GM13977 (cell line): ENCODE data around the gene SHISA9.

Experiments
- DNase-seq: peaks from one replicate; pipeline ENCODE4 v3.0.0; 2012; ENCODE audit warnings: low spot score
- CTCF ChIP-seq: IDR thresholded peaks from 2 replicates; pipeline ENCODE4 v1.5.1; 2012; ENCODE audit warnings: mild to moderate bottlenecking, control low read depth; ENCODE audit not compliant: insufficient read depth; ENCODE audit errors: extremely low read depth, missing control alignments
- in situ Hi-C: fragments of 300-500 bp; cut with MboI; formaldehyde crosslinking; loops from one replicate; pipeline ENCODE4 v1.12.0; 2022; ENCODE audit warnings: low sequenced_read_pairs, low pct_unique_long_range_greater_than_20kb, mixed read lengths, inconsistent platforms; ENCODE audit not compliant: unreplicated experiment

The SHISA9 gene

DNA sequence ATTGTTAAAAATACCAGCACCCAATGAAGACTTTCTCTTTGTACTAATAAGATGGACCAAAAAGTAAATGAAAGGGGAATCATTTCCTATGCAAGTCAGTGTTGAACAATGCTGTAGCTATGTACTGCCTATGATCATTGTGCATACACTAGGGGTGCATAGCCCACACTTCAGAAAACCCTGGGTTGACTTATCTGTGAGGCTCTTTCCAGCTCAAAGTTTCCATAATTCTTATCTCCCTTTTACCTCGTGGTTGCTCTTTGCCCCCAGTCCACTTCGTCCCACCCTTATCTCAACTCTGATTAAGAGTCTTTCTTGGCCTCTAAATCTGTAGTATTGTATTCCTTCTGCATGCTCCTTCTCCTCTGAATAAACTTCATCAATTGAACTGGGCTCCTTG, 336.8 kb downstream of the SHISA9 start:
- in situ Hi-C loops, result no loop called here
- no peak for DNase-seq
- no peak for TF ChIP-seq CTCF

DNA sequence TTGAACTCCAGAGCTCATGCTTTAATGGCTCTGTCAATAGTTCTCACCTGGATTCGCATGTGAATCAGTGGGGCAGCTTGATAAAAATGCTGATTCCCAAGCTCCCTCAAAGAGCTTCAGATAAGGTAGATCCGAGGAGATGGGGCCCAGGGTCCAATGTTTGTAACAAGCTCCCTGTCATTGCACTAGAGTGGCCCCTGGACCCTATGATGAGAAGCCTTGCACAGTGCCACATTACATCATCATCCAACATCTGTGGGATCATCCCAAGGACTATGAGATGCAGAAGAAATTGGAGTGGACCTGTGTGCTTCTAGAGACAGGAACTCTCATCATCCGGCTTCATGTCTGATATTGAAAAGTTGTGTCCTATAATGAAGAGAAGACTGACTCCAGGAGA, 340.8 kb downstream of the SHISA9 start:
- in situ Hi-C loops, result no loop called here
- DNase-seq, result no peak
- no peak for TF ChIP-seq CTCF

- TF ChIP-seq CTCF, result no peak
- in situ Hi-C loops, result no loop called here
- no peak for DNase-seq
Observed at GRCh38 chr16:13244770-13245169, 343.4 kb downstream of the SHISA9 start.

DNA sequence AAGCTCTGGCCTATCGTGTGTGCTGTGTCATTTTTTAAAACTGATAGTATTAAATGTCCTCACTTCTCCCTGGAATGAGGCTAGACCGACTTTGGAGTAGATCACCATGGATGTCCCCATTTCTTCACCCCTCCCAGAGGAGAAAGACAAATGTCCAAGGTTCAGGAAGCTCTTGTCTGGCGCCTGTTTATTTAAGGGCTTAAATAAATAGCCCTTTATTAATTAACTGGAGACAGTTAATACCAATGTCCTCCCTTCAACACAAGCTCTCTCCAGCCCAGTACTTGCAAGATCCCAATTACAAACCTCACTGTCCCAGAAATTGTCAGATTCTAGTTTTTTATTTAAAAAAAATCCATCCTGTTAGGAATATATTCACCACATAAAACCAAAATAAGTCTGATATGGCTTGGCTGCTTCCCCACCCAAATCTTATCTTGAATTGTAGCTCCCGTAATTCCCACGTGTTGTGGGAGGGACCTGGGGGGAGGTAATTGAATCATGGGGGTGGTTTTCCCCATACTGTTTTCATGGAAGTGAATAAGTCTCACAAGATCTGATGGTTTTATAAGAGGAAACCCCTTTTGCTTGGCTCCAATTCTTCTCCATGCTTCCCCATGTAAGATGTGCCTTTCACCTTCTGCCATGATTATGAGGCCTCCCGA, 344.4 kb downstream of the SHISA9 start:
- no peak for TF ChIP-seq CTCF
- in situ Hi-C loops, result no loop called here
- no peak for DNase-seq

GRCh38 chr16:13254998-13255614, 353.7 kb downstream of the SHISA9 start:
- DNase-seq, result no peak
- in situ Hi-C loops, result no loop called here
- TF ChIP-seq CTCF, result no peak

DNA sequence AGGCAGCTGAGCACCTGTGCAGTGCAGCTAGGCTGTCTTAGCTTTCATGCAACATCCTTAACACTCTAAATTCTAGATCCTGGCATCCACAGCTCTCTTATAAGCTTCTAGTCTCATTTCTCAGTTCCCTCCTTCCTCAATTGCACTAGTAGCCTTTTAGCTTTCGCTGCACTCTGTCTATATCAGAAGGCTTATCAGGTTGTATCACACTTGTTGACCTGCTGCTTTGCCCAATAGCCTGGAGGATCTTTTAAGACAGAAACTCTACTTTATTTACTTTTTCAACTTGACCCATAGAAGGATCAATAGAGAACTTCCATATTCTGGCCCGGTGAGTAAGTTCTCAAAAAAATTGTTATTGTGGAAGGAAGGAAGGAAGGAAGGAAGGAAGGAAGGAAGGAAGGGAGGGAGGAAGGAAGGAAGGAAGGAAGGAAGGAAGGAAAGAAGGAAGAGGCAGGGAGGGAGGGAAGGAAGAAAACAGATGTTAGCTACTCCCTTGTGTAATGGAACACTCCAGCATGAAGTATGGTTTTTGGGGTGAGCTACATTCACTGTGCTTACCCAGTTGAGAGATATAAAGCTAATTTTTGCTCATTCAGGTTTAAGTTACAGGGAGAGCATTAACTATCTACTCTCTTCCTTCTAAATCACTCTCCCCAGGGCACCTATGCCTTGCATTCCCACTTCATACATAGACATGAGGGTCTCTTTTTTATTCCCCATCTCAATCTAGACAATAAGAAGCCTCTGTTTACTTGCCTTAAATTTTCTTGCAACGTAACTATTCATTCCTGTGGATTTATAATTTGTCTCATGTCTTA, 361.1 kb downstream of the SHISA9 start:
- DNase-seq, result no peak

More for the DNA sequence above, 361.1 kb downstream of the SHISA9 start:
- TF ChIP-seq CTCF, result no peak
- in situ Hi-C loops, result no loop called here
